Osteoblast (primary cell): Measurements from ENCODE around the gene CCSER2. TPM values are rescaled to one million over a fixed set of nuclear protein-coding genes. Genes with fewer than 3 reads are reported as not detected.

Source experiments
- DNase-seq: peaks from one replicate; pipeline ENCODE4 v3.0.0; 2011; ENCODE audit warnings: low spot score, mixed read lengths; ENCODE audit not compliant: insufficient read length; ENCODE audit errors: missing footprints
- H2AFZ ChIP-seq: 2 replicates; pipeline ENCODE4 v1.6.0; 2011; ENCODE audit warnings: mild to moderate bottlenecking, low read length
- H3K27ac ChIP-seq: 2 replicates; pipeline ENCODE4 v1.5.1; 2011; ENCODE audit warnings: mild to moderate bottlenecking, low read depth, low read length, moderate library complexity
- H3K27me3 ChIP-seq: 2 replicates; pipeline ENCODE4 v1.6.0; 2012; ENCODE audit warnings: mild to moderate bottlenecking, control low read depth, inconsistent platforms, low read length, moderate library complexity; ENCODE audit not compliant: insufficient read depth
- H3K36me3 ChIP-seq: 2 replicates; pipeline ENCODE4 v1.5.1; 2011; ENCODE audit warnings: mild to moderate bottlenecking, low read length, control low read depth, moderate library complexity; ENCODE audit not compliant: insufficient read depth
- H3K4me1 ChIP-seq: 2 replicates; pipeline ENCODE4 v1.5.1; 2011; ENCODE audit warnings: mild to moderate bottlenecking, low read length, control low read depth, moderate library complexity; ENCODE audit not compliant: insufficient read depth
- H3K4me2 ChIP-seq: 2 replicates; pipeline ENCODE4 v1.6.0; 2011; ENCODE audit warnings: mild to moderate bottlenecking, low read length; ENCODE audit not compliant: insufficient read depth
- H3K4me3 ChIP-seq: fragments of 200-600 bp; sonication (generic); 3 replicates; pipeline ENCODE4 v1.5.1; 2012; ENCODE audit warnings: mild to moderate bottlenecking, low read length, inconsistent platforms; ENCODE audit not compliant: insufficient read depth
- H3K79me2 ChIP-seq: 2 replicates; pipeline ENCODE4 v1.6.0; 2012; ENCODE audit warnings: mild to moderate bottlenecking, low read length, control low read depth, inconsistent platforms; ENCODE audit not compliant: insufficient read depth
- H3K9me3 ChIP-seq: 2 replicates; pipeline ENCODE4 v1.5.1; 2011; ENCODE audit warnings: low read depth, low read length, control low read depth
- H4K20me1 ChIP-seq: 2 replicates; pipeline ENCODE4 v1.6.0; 2012; ENCODE audit warnings: mild to moderate bottlenecking, low read length, control low read depth; ENCODE audit not compliant: insufficient read depth
- total RNA-seq: library from RNA; depleted of rRNA; stranded (reverse); fragments of >200 nt; gene quantifications from 2 replicates; pipeline ENCODE4 v1.2.3, GENCODE V29; 2012
- TF ChIP-seq, protein P1 (sequence below): IDR thresholded peaks from 2 replicates; pipeline ENCODE4 v1.5.1; 2011; ENCODE audit warnings: mild to moderate bottlenecking, low read depth, low read length, moderate library complexity; ENCODE audit errors: extremely low read depth

Gene CCSER2
- total RNA-seq, 1 donor: 58.3 TPM

- H3K27me3 ChIP-seq: peaks cover 7% of the 10 kb centered on the region
- no peaks in the 10 kb centered on the region for H4K20me1 ChIP-seq
- no peaks in the 10 kb centered on the region for H3K9me3 ChIP-seq
- no peaks in the 10 kb centered on the region for H3K36me3 ChIP-seq
- peaks cover 16% of the 10 kb centered on the region for H3K4me1 ChIP-seq
- no peak overlapping the region for H3K4me2 ChIP-seq
- H2AFZ ChIP-seq: no peak overlapping the region
- H3K27ac ChIP-seq: no peak overlapping the region
- DNase-seq: no peak
- no peak overlapping the region for H3K4me3 ChIP-seq
- TF ChIP-seq, protein P1, sequence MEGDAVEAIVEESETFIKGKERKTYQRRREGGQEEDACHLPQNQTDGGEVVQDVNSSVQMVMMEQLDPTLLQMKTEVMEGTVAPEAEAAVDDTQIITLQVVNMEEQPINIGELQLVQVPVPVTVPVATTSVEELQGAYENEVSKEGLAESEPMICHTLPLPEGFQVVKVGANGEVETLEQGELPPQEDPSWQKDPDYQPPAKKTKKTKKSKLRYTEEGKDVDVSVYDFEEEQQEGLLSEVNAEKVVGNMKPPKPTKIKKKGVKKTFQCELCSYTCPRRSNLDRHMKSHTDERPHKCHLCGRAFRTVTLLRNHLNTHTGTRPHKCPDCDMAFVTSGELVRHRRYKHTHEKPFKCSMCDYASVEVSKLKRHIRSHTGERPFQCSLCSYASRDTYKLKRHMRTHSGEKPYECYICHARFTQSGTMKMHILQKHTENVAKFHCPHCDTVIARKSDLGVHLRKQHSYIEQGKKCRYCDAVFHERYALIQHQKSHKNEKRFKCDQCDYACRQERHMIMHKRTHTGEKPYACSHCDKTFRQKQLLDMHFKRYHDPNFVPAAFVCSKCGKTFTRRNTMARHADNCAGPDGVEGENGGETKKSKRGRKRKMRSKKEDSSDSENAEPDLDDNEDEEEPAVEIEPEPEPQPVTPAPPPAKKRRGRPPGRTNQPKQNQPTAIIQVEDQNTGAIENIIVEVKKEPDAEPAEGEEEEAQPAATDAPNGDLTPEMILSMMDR: no peak
- no peaks in the 10 kb centered on the region for H3K79me2 ChIP-seq
Observed at GRCh38 chr10:84293171-84293570, 35.2 kb upstream of the CCSER2 start.

DNA sequence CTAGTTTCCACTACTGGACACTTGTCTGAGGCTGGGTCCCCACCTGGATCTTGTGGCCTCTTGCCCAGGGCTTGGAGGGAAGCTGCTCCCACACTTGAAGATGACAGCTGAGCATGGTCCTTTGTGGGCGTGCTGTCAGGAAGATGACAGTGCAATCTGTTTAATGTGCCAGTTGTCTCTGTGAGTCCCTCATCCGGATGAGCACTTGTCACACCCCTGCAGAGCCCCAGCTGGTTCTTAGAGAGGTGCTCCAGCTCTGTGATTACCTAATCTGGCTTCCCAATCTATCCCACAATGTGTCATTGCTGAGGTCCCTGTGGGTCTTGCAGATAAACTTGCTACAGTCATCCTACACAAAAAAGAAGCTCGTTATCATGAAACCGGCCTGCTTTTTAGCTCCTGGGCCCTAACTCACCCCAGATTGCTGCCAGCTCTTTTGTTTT, 34.8 kb upstream of the CCSER2 start:
- Histone ChIP-seq H3K9me3 (no peaks in the 10 kb centered on the region), H3K4me2 (no peak overlapping the region), H3K4me1 (peaks cover 16% of the 10 kb centered on the region), H4K20me1 (no peaks in the 10 kb centered on the region), H3K4me3 (no peak overlapping the region), H3K27ac (no peak overlapping the region), H2AFZ (no peak overlapping the region), H3K27me3 (peaks cover 4% of the 10 kb centered on the region), H3K79me2 (no peaks in the 10 kb centered on the region), H3K36me3 (no peaks in the 10 kb centered on the region)
- TF ChIP-seq, protein P1: no peak
- DNase-seq: no peak

DNA sequence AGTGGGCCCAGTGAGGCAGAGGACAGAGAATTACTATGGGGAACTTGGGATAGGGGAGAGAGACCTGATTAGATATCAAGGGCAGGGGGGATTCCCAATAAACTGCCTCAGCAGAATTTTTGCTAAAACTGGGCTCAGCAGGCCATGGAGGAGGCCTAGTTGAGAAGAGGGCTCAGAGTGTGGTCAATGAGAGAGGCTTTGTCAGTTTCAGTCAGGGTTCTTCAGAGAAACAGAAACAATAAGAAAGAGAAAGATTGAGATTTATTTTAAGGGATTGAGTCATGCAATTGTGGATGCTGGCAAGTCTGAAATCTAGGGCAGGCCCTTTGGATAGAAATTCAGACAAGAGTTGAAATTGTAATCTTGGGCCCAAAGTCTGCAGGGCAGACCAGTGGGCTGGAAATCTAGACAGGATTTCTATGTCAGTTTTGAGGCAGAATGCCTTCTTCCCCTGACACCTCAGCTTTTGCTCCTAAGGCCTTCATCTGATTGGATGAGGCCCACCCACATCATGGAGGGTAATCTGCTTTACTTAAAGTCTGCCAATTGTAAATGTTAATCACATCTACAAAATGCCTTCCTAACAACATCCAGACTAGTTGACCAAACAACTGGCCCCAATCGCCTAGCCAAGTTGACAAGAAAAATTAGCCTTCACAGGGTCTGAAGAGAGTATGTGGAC, 33.5 kb upstream of the CCSER2 start:
- Histone ChIP-seq H3K36me3 (no peaks in the 10 kb centered on the region), H3K4me2 (no peak overlapping the region), H3K79me2 (no peaks in the 10 kb centered on the region), H4K20me1 (no peaks in the 10 kb centered on the region), H2AFZ (no peak overlapping the region), H3K27ac (peak overlapping the region; percentile 42), H3K27me3 (no peaks in the 10 kb centered on the region), H3K4me1 (peaks cover 16% of the 10 kb centered on the region), H3K4me3 (no peak overlapping the region), H3K9me3 (no peaks in the 10 kb centered on the region)
- DNase-seq: no peak
- TF ChIP-seq, protein P1: no peak

DNA sequence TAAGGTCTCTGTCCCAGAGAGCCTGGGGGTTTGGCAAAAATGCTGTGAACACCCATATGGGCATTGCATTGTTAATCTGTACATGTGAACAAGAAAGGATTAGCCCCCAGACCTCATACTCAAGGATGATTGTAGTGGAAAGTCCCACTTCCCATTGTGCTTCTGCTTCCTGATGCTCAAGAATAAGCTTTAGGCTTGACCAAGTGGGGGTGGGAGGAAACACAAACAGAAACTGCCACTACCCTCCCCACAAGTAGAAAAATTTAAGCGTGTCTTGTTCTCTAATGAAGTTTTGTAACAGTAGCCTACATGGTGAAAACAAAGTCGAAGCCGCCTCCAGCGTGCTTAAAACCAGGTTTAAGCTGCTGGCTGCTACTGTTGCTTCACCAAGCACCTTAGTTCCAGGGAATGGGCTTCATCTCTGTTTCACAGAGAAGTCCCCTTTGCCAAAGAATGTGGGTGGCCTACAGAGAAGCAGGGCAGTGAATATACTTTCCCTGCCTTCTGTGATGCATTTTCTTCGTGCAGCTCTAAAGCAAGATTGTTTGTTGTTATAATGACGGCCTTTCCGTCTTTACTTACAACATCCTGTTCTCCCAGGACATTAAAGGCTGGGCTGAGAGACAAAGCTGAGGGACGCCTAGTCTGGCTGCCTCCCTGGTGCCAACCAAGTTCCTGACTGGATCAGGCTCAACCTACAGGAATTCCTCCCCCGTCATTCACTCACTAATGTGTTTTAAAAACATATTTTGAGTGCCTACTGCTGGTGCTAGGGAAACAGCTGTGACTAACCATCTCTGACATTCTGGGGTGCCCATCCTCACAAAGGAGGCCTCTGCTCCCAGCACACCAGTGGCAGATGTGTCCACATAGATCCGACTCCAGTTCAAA, 32.1 kb upstream of the CCSER2 start:
- Histone ChIP-seq H3K27me3 (no peaks in the 10 kb centered on the region), H3K4me1 (peaks cover 16% of the 10 kb centered on the region), H3K36me3 (no peaks in the 10 kb centered on the region), H2AFZ (peak overlapping the region; percentile 70), H3K9me3 (no peaks in the 10 kb centered on the region), H3K27ac (peak overlapping the region; percentile 91), H3K79me2 (no peaks in the 10 kb centered on the region), H3K4me3 (peak overlapping the region; percentile 23), H3K4me2 (peak overlapping the region; percentile 50), H4K20me1 (no peaks in the 10 kb centered on the region)
- TF ChIP-seq, protein P1: no peak
- peak; percentile 85 for DNase-seq
